ENCODE results near the gene GIMAP5.

Gene GIMAP5

DNA sequence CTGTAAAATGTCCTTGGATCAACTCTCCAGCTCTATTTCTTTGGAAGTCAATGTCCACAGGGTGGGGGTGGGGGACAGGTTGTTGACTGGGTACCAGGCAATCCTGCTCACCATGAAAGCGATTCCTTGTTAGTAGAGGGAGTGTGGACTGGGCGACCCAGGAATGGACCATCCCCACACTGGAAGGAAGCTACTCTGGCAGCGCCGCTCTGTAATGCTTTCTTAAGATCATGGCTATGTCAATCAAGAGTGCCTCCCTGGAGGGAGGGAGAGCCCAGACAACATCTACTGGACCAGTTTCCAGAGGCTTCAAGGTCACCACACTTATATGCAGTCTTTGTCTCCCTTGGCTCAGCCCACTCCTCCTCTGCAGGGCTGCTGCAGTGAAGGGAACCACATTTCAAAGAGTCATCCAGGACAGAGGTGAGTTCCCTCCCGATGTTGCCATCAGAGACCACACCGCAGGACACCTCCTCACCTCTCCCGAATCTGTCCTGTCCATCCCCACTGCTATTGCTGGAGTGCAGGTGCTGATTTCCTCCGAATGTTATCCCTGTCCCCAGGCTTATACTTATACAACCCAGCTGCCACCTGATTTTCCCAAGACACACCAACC is 6.9 kb downstream of the GIMAP5 start:
- Mint-ChIP-seq H3K4me3 (peak overlapping the region; percentile 95), H3K27me3 (ENCODE audit: low read depth) (no peaks in the 10 kb centered on the region), H3K9me3 (no peaks in the 10 kb centered on the region), H3K36me3 (ENCODE audit: low read depth) (peaks cover 79% of the 10 kb centered on the region), H3K4me1 (ENCODE audit: low read depth) (peaks cover 80% of the 10 kb centered on the region), H3K27ac (peak overlapping the region; percentile 86)

DNA sequence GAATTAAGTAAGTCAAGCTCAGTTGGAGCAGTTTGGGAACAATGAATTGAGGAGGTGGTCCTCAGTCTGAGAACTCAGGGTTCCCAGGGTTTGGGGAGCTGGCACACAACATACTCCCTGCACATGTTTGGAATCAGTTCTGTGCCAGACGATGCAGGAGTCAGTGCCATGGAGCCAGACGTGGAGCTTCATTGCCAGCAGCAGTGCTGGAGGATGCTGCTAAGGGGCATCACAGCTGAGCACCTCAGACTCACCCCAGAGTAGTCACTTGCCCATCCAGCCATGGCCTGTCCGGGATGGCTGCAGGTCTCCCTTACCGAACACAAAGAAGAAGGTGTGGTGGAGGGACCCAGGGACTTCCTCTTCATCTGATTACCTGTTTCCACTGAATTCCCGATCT is 7.9 kb downstream of the GIMAP5 start:
- Mint-ChIP-seq H3K4me1 (ENCODE audit: low read depth) (peaks cover 81% of the 10 kb centered on the region), H3K27ac (peak overlapping the region; percentile 86), H3K4me3 (peak overlapping the region; percentile 95), H3K9me3 (no peaks in the 10 kb centered on the region), H3K27me3 (ENCODE audit: low read depth) (no peaks in the 10 kb centered on the region), H3K36me3 (ENCODE audit: low read depth) (peaks cover 72% of the 10 kb centered on the region)

DNA sequence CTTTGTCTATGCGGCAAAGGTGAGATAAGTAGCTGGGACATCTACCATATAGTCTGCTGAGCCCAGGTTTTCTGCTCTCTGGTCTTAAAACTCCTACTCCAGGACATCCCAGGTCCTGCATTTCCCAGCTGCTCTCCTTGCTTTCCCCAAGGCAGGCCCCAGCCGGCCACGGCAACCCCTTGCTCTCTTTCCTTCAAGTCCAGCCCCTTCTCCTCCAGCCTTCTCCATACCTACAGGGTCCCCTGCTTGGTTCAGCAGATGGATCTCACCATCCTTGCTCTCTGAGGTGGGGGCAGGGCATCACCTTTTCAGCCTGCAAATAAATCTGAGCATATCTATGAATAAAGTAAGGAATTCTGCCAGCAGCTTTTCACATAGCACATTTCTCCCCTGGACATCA is 8.7 kb downstream of the GIMAP5 start:
- Mint-ChIP-seq H3K27ac (peak overlapping the region; percentile 84), H3K9me3 (no peaks in the 10 kb centered on the region), H3K4me1 (ENCODE audit: low read depth) (peaks cover 86% of the 10 kb centered on the region), H3K27me3 (ENCODE audit: low read depth) (no peaks in the 10 kb centered on the region), H3K4me3 (peak overlapping the region; percentile 95), H3K36me3 (ENCODE audit: low read depth) (peaks cover 65% of the 10 kb centered on the region)

DNA sequence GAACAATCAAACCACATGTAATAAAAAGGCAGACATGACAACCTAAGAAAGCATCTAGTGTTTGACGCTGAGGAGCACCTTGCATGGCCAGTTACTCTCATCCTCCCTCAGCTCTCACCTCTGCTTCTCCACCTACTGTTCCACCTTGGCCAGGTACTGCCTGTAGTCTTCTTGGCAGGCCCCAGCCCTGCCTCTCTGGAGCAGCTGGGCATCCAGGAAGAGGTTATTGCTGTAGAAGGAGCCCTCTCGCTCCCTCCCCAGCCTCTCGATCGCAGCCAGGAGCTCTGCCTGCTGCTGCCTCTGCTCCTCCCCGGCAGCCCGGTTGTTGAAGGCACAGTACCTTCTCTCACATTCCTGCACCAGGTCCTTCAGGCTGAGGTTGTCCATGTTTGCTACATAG is 9.7 kb downstream of the GIMAP5 start:
- peak overlapping the region; percentile 75 for H3K27ac Mint-ChIP-seq
- no peaks in the 10 kb centered on the region for H3K27me3 Mint-ChIP-seq (ENCODE audit: low read depth)
- no peaks in the 10 kb centered on the region for H3K9me3 Mint-ChIP-seq
- peaks cover 80% of the 10 kb centered on the region for H3K4me1 Mint-ChIP-seq (ENCODE audit: low read depth)
- H3K4me3 Mint-ChIP-seq: peak overlapping the region; percentile 77
- H3K36me3 Mint-ChIP-seq (ENCODE audit: low read depth): peaks cover 54% of the 10 kb centered on the region

DNA sequence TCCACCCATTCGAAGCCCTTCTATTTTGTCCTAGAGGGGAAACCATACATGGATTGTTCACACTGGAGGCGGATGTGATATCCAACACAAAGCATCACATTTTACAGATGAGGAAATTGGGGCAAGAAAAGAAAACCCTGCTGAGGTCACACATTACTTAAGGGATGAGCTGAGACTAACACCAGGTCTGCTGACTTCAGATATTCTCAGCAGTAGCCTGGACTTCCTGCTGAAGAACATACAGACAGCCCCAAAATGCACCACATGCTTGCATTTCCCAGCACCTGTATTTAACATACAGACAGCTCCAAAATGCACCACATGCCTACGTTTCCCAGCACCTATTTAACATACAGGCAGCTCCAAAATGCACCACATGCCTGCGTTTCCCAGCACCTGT is 11.2 kb downstream of the GIMAP5 start:
- peak overlapping the region; percentile 85 for H3K27ac Mint-ChIP-seq
- H3K36me3 Mint-ChIP-seq (ENCODE audit: low read depth): peaks cover 42% of the 10 kb centered on the region
- no peaks in the 10 kb centered on the region for H3K27me3 Mint-ChIP-seq (ENCODE audit: low read depth)
- H3K4me3 Mint-ChIP-seq: peak overlapping the region; percentile 77
- H3K9me3 Mint-ChIP-seq: no peaks in the 10 kb centered on the region
- H3K4me1 Mint-ChIP-seq (ENCODE audit: low read depth): peaks cover 74% of the 10 kb centered on the region

DNA sequence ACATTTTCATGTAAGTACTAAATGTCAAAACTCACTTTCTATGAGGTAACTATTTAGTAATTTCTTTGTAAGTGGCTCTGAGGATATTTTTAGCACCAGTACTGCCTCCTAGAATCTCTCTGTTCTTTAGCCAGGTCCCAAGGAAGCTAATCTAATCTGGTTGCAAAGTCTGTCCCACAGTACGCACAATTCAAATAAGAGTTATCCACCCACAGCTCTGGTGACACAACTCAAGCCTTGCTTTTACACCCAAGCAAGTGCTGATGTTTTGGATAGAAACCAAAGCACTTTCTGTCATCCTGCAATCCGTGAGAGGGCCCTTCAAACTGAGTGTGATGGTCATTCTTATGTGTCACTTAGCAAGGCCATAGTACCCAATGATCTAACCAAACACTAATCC is 14.5 kb downstream of the GIMAP5 start:
- Mint-ChIP-seq H3K36me3 (ENCODE audit: low read depth) (peaks cover 16% of the 10 kb centered on the region), H3K27ac (peak overlapping the region; percentile 15), H3K9me3 (no peaks in the 10 kb centered on the region), H3K27me3 (ENCODE audit: low read depth) (peaks cover 4% of the 10 kb centered on the region), H3K4me3 (no peak overlapping the region), H3K4me1 (ENCODE audit: low read depth) (peaks cover 72% of the 10 kb centered on the region)

DNA sequence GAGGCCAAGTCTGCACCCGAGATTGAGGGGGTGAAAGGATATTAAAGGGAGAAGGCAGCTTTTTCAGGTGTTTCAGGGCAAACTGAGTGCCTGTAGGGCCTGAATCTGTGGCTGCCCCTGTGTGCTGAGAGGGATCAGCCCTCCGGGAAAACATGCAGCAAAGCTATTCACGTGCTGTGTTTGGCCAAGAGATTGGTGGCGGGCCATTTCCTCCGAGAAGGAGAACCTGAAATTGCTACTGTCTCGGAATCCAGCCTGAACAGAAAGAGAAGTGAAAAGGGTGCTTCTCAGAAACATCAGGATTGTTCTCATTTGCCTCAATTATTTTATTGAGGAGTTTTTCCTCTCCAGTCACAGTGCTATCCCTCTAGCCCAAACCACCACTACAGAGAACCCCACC is 16.0 kb downstream of the GIMAP5 start:
- Mint-ChIP-seq H3K27me3 (ENCODE audit: low read depth) (peaks cover 4% of the 10 kb centered on the region), H3K9me3 (no peaks in the 10 kb centered on the region), H3K27ac (no peak overlapping the region), H3K36me3 (ENCODE audit: low read depth) (peaks cover 6% of the 10 kb centered on the region), H3K4me1 (ENCODE audit: low read depth) (peaks cover 64% of the 10 kb centered on the region), H3K4me3 (no peak overlapping the region)

DNA sequence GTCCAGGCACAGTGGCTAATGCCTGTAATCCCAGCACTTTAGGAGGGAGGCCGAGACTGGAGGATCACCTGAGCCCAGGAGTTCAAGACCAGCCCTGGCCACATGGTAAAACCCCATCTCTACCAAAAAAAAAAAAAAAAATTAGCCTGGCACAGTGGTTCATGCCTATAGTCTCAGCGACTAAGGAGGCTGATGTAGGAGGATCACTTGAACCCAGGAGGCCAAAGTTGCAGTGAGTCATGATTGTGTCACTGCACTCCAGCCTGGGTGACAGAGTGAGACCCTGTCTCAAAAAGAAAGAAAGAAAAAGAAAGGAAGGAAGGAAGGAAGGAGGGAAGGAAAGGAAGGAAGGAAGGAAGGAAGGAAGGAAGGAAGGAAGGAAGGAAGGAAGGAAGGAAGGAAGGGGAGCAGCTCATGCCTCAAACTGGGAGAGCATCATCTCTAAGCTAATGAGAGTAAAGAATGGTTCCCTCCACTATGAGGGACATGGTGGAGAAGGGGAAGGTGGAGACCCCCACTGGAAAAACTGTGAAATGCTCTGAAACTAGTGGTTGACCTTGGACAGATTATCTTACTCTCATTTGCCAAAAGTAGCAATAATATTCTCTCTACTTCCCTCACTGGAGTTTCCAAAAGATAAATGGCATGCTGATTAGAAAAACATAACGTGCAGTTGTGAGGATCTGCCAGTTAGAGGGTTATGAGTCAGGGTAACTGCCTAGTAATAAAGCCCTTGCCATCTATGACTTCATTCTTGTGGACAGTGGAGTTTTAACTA is 16.8 kb downstream of the GIMAP5 start:
- Mint-ChIP-seq H3K27ac (peak overlapping the region; percentile 92), H3K36me3 (ENCODE audit: low read depth) (peaks cover 5% of the 10 kb centered on the region), H3K4me1 (ENCODE audit: low read depth) (peaks cover 56% of the 10 kb centered on the region), H3K9me3 (no peaks in the 10 kb centered on the region), H3K4me3 (peak overlapping the region; percentile 56), H3K27me3 (ENCODE audit: low read depth) (peaks cover 4% of the 10 kb centered on the region)

DNA sequence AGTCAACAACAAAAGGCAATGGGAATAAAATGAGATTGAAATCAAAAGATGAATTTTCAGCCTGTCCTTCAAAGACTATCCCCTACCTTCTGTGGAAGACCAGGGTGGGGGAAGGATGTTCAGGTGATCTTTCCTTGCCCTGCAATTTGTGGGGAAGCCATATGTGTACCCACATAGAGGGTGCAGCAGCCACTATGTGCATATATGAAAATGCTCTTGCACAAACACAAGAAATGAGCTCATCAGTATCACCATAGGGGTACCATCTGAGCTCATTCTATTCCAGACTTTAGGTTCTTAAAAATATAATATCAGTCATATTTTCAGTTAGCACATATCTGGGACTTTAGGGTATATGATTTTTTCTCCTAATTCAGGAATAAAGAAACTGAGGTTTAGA is 17.7 kb downstream of the GIMAP5 start:
- peaks cover 4% of the 10 kb centered on the region for H3K27me3 Mint-ChIP-seq (ENCODE audit: low read depth)
- H3K4me3 Mint-ChIP-seq: peak overlapping the region; percentile 70
- peaks cover 4% of the 10 kb centered on the region for H3K9me3 Mint-ChIP-seq
- H3K36me3 Mint-ChIP-seq (ENCODE audit: low read depth): peaks cover 8% of the 10 kb centered on the region
- peak overlapping the region; percentile 92 for H3K27ac Mint-ChIP-seq
- peaks cover 52% of the 10 kb centered on the region for H3K4me1 Mint-ChIP-seq (ENCODE audit: low read depth)

DNA sequence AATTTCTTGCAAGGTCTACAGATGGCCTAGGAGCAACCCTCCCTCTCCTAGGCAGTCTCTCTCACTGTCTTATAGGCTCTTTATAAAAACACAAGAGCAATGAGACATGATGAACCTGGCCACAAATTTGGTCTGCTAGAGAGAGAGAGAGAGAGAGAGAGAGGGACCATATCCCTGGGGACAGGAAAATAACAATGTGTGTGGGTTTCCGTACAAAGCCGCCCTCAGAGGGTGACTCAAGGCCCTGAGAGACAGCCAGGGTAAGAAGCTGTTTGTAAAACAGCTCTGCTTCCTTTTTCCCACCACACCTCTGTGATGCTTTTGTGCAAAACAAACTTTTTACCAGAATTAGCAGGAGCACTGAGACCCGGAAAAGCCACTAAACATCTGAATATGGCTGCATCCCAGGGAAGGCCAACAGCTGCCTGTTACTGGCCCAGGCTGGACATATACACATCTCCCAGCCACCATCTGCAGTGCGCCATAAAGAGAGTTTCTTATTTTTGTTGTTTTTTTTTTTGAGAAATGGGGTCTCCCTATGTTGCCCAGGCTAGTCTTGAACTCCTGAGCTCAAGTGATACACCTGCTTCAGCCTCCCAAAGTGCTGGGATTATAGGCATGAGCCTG is 18.4 kb downstream of the GIMAP5 start:
- Mint-ChIP-seq H3K4me3 (peak overlapping the region; percentile 70), H3K4me1 (ENCODE audit: low read depth) (peaks cover 48% of the 10 kb centered on the region), H3K36me3 (ENCODE audit: low read depth) (peaks cover 8% of the 10 kb centered on the region)

DNA sequence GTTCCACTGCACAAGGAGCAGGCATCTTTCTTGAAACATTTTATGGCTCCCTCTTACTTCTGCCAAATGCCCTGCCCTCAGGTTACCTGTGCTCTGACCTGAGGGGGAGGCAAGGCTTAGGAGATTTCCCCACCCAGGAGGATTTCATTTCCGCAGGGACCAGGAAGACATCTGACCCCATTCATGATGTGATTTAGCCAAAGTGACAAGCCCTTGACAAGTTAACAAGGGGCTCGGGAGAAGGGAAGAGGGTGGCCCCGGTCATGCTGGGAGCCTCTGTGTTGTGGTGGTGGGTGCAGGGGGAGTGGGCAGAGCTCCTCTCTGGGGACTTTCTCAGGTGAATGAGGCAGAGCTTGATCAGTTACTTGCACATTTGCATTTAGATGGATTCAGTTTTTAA is 18.9 kb downstream of the GIMAP5 start:
- peaks cover 44% of the 10 kb centered on the region for H3K4me1 Mint-ChIP-seq (ENCODE audit: low read depth)
- peaks cover 4% of the 10 kb centered on the region for H3K27me3 Mint-ChIP-seq (ENCODE audit: low read depth)
- H3K27ac Mint-ChIP-seq: peak overlapping the region; percentile 92
- H3K4me3 Mint-ChIP-seq: peak overlapping the region; percentile 70
- H3K36me3 Mint-ChIP-seq (ENCODE audit: low read depth): peaks cover 9% of the 10 kb centered on the region
- peaks cover 4% of the 10 kb centered on the region for H3K9me3 Mint-ChIP-seq

More for the DNA sequence above, 18.4 kb downstream of the GIMAP5 start:
- Mint-ChIP-seq H3K27ac (peak overlapping the region; percentile 92), H3K27me3 (ENCODE audit: low read depth) (peaks cover 4% of the 10 kb centered on the region), H3K9me3 (peaks cover 4% of the 10 kb centered on the region)

DNA sequence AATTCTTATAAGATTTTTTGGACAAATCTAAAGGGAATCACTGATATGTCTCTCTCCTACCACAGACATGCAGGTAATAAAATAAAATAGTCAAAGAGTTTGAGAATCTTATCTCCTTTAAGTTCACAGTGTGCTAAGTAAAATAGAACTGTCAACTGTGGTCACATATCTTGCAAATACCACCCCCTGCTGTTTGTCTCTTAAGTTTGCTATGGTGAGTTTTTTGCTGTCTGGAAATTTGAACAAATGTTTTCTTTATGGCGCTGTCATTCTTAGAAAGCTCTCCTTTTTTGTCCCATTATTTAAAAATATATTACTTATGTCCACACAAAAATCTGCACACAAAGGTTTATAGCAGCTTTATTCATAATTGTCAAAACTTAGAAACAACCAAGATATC is 19.6 kb downstream of the GIMAP5 start:
- peaks cover 10% of the 10 kb centered on the region for H3K9me3 Mint-ChIP-seq
- peaks cover 10% of the 10 kb centered on the region for H3K27me3 Mint-ChIP-seq (ENCODE audit: low read depth)
- peak overlapping the region; percentile 70 for H3K4me3 Mint-ChIP-seq
- H3K4me1 Mint-ChIP-seq (ENCODE audit: low read depth): peaks cover 42% of the 10 kb centered on the region
- H3K36me3 Mint-ChIP-seq (ENCODE audit: low read depth): peaks cover 14% of the 10 kb centered on the region
- H3K27ac Mint-ChIP-seq: peak overlapping the region; percentile 92

DNA sequence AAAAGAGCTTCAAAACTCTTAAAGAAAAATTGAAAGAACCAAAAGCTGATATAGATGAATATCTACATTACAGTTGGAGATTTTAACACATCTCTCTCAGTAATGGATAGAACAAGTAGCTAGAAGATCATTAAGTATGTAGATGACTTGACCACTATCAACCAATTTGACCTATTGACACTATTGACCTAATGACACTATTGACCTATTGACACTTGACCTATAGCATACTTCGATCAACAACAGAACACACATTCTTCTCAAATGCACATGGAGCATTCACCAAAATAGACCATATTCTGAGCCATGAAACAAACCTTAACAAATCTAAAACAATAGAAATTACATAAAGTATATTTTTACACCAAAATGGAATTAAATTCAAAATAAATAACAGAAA is 22.3 kb downstream of the GIMAP5 start:
- Mint-ChIP-seq H3K36me3 (ENCODE audit: low read depth) (peaks cover 12% of the 10 kb centered on the region), H3K27ac (no peak overlapping the region), H3K4me1 (ENCODE audit: low read depth) (peaks cover 26% of the 10 kb centered on the region), H3K9me3 (peaks cover 15% of the 10 kb centered on the region), H3K27me3 (ENCODE audit: low read depth) (peaks cover 16% of the 10 kb centered on the region), H3K4me3 (no peak overlapping the region)

DNA sequence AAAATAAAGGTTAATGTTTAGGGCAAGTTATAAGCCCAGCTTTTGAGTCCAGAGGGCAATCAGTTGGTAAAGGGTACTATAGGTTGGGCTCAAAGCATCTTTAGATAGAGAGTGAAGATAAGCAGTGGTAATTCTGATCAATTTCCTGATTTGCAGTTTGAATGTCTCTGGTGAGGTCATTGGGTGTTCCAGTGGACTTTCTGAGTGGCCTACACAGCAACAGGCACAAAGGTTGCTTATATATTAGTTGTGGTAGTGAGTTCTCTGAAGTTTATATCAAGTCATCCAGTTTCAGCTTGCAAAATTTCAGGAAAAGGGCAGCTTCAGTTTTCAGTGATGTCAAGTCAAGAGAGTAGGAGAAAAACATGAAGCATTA is 29.1 kb downstream of the GIMAP5 start:
- Mint-ChIP-seq H3K27ac (no peak overlapping the region), H3K9me3 (peaks cover 9% of the 10 kb centered on the region), H3K36me3 (ENCODE audit: low read depth) (peaks cover 4% of the 10 kb centered on the region), H3K4me1 (ENCODE audit: low read depth) (no peaks in the 10 kb centered on the region), H3K4me3 (no peak overlapping the region), H3K27me3 (ENCODE audit: low read depth) (peaks cover 18% of the 10 kb centered on the region)

DNA sequence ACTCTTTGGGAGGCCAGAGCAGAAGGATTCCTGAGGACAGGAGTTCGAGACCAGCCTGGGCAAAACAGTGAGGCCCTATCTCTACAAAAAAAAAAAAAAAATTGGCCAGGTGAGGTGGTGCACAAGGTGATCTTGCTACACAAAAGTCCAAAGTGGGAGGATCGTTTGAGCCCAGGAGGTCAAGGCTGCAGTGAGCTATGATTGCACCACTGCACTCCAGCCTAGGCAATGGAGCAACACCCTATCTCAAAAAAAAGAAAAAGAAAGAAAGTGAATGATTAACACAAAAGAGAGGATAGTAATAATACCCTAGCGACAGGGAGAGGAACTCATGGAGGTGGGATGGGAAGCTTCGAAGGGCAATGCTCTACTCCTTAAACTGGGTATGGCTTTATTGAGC is 32.5 kb downstream of the GIMAP5 start:
- Mint-ChIP-seq H3K4me1 (ENCODE audit: low read depth) (no peaks in the 10 kb centered on the region), H3K27me3 (ENCODE audit: low read depth) (peaks cover 18% of the 10 kb centered on the region), H3K36me3 (ENCODE audit: low read depth) (peaks cover 3% of the 10 kb centered on the region), H3K27ac (no peak overlapping the region), H3K9me3 (peaks cover 19% of the 10 kb centered on the region), H3K4me3 (no peak overlapping the region)
